Panc1 (cell line): ENCODE data around the gene MRPS27. TPM values are rescaled to one million over a fixed set of nuclear protein-coding genes. Genes with fewer than 3 reads are reported as not detected.

Experiments
- ATAC-seq: fragments of 200-7000 bp; cut with Tn5 transposase; 2 replicates; pipeline ENCODE4 v1.9.1; 2020; ENCODE audit warnings: mild to moderate bottlenecking, moderate library complexity
- BruUV-seq: library from RNA; stranded (reverse); fragments of 400-500 nt; replicated peaks from 2 replicates; lab custom pipeline; 2021; lab: Mats Ljungman, UMichigan
- CTCF ChIA-PET: fragments of 300-600 bp; sonication (Branson Sonifier 250); formaldehyde crosslinking; loops from one replicate; lab custom pipeline; 2022; ENCODE audit warnings: antibody characterized with exemption; lab: Charles Lee
- POLR2A ChIA-PET: fragments of 300-600 bp; sonication (Branson Sonifier 250); formaldehyde crosslinking; loops from one replicate; lab custom pipeline; 2022; ENCODE audit warnings: antibody characterized with exemption; lab: Charles Lee
- DNase-seq: peaks from one replicate; pipeline ENCODE4 v3.0.0-alpha.2; 2010; ENCODE audit warnings: low read depth, low spot score
- H3K27ac ChIP-seq: 2 replicates; pipeline ENCODE4 v1.5.1; 2011; ENCODE audit warnings: mild to moderate bottlenecking, low read length, inconsistent platforms
- H3K27me3 ChIP-seq: fragments of 200-500 bp; sonication (Bioruptor generic); 2 replicates; pipeline ENCODE4 v1.6.0; 2014; ENCODE audit warnings: low read length, inconsistent platforms; ENCODE audit not compliant: control insufficient read depth, insufficient read depth
- H3K36me3 ChIP-seq: fragments of 200-500 bp; sonication (Bioruptor generic); 2 replicates; pipeline ENCODE4 v1.5.1; 2014; ENCODE audit warnings: inconsistent platforms, mild to moderate bottlenecking, low read length, moderate library complexity; ENCODE audit not compliant: control insufficient read depth, insufficient read depth
- H3K4me1 ChIP-seq: 2 replicates; pipeline ENCODE4 v1.5.1; 2011; ENCODE audit warnings: inconsistent platforms, mild to moderate bottlenecking, low read length, moderate library complexity; ENCODE audit not compliant: control insufficient read depth, insufficient read depth
- H3K4me3 ChIP-seq, 2 experiments: 2 replicates each; pipeline ENCODE4 v1.5.1; 2011 to 2012; ENCODE audit warnings: low read depth in 2 of 2, low read length in 2 of 2, mild to moderate bottlenecking in 2 of 2, inconsistent platforms in 1 of 2, moderate library complexity in 1 of 2
- H3K9me3 ChIP-seq: fragments of 200-500 bp; sonication (Bioruptor generic); 2 replicates; pipeline ENCODE4 v1.5.1; 2014; ENCODE audit warnings: low read depth, mild to moderate bottlenecking, inconsistent platforms, low read length, moderate library complexity; ENCODE audit not compliant: control insufficient read depth, insufficient read depth
- CTCF ChIP-seq: fragments of 450-650 bp; IDR thresholded peaks from 2 replicates; pipeline ENCODE4 v1.5.1; 2017; ENCODE audit warnings: mild to moderate bottlenecking
- POLR2AphosphoS5 ChIP-seq: IDR thresholded peaks from 2 replicates; pipeline ENCODE4 v1.6.1; 2012; ENCODE audit warnings: mild to moderate bottlenecking, low read depth, low read length, moderate library complexity
- REST ChIP-seq, 2 experiments: IDR thresholded peaks; 2 replicates each; pipeline ENCODE4 v1.6.1; 2011 to 2012; ENCODE audit warnings: low read depth in 2 of 2, control low read depth in 1 of 2, low read length in 1 of 2, mild to moderate bottlenecking in 1 of 2, moderate library complexity in 1 of 2; ENCODE audit not compliant: insufficient read depth in 1 of 2
- SIN3A ChIP-seq: IDR thresholded peaks from 2 replicates; pipeline ENCODE4 v1.6.1; 2012; ENCODE audit warnings: low read depth, mild to moderate bottlenecking, low read length, moderate library complexity, borderline replicate concordance; ENCODE audit not compliant: insufficient read depth
- TCF7L2 ChIP-seq: IDR thresholded peaks from 2 replicates; pipeline ENCODE4 v1.6.1; 2011; ENCODE audit warnings: mild to moderate bottlenecking, low read depth, low read length, inconsistent platforms
- in situ Hi-C: cut with HindIII; loops from 2 replicates; pipeline ENCODE4 v1.10.0; 2016; ENCODE audit warnings: low sequenced_read_pairs, low pct_unique_long_range_greater_than_20kb
- intact Hi-C: fragments of 100-400 bp; cut with micrococcal nuclease; formaldehyde crosslinking; loops from one replicate; pipeline ENCODE4 v1.10.0; 2022; ENCODE audit not compliant: unreplicated experiment
- total RNA-seq: library from RNA; stranded (reverse); gene quantifications from one replicate; pipeline ENCODE4 v1.2.1, GENCODE V29; 2021; ENCODE audit not compliant: unreplicated experiment

The MRPS27 gene
- total RNA-seq, 1 experiment from 2014 or later: 67.2 TPM

- TF ChIP-seq TCF7L2 (no peak), REST (IDR thresholded peaks at IDR 0.05; ENCODE audit: insufficient read depth in 1 of 2, low read depth in 2 of 2, low read length in 1 of 2) (no peak), CTCF (no peak), POLR2AphosphoS5 (no peak), SIN3A (no peak)
- H3K27ac ChIP-seq: no peak overlapping the region
- H3K9me3 ChIP-seq: no peaks in the 10 kb centered on the region
- ChIA-PET CTCF (no interaction called here), POLR2A (no interaction called here)
- DNase-seq: no peak
- no peaks in the 10 kb centered on the region for H3K27me3 ChIP-seq
- H3K4me3 ChIP-seq: no peak overlapping the region
- peaks cover 2% of the 10 kb centered on the region; the same call in 1 of the 2 replicates for H3K36me3 ChIP-seq
- no peak for ATAC-seq
- BruUV-seq: no TSS peak
- intact Hi-C loops: no loop called here
- in situ Hi-C loops: no loop called here
- H3K4me1 ChIP-seq: peaks cover 3% of the 10 kb centered on the region; the same call in 1 of the 2 replicates
Observed at GRCh38 chr5:72265032-72265877, 54.8 kb downstream of the MRPS27 start.

GRCh38 chr5:72256536-72256935 is 63.5 kb downstream of the MRPS27 start:
- Histone ChIP-seq H3K27me3 (no peaks in the 10 kb centered on the region), H3K27ac (no peak overlapping the region), H3K4me3 (no peak overlapping the region), H3K36me3 (no peaks in the 10 kb centered on the region; the same call in 1 of the 2 replicates), H3K4me1 (peaks cover 7% of the 10 kb centered on the region), H3K9me3 (no peaks in the 10 kb centered on the region)
- ChIA-PET POLR2A (no interaction called here), CTCF (no interaction called here)
- intact Hi-C loops: no loop called here
- no TSS peak for BruUV-seq
- DNase-seq (no peak), ATAC-seq (no peak)
- no peak for TF ChIP-seq SIN3A
- TF ChIP-seq POLR2AphosphoS5: no peak
- no peak for TF ChIP-seq TCF7L2
- TF ChIP-seq CTCF: no peak
- no peak for TF ChIP-seq REST (IDR thresholded peaks at IDR 0.05; ENCODE audit: insufficient read depth in 1 of 2, low read depth in 2 of 2, low read length in 1 of 2)
- in situ Hi-C loops: no loop called here
